Stimulated activated naive CD8-positive, alpha-beta T cell treated with anti-CD3 and anti-CD28 coated beads, Interleukin-15, Interleukin-2, amounts not matched to agents 100 U/mL and 50 U/mL, for 24 hours (primary cell): ENCODE measurements around the gene HOXC5.

ENCODE experiments used
- ATAC-seq: fragments of 150-1000 bp; cut with Tn5 transposase; one replicate; pipeline ENCODE4 v1.10.0; 2021
- DNase-seq: peaks from one replicate; pipeline ENCODE4 v3.0.0; 2021

HOXC5 gene

GRCh38 chr12:54047160-54047963 lies 14.5 kb downstream of the HOXC5 start:
- ATAC-seq, result no peak
- no peak for DNase-seq

GRCh38 chr12:54047964-54048303 lies 15.1 kb downstream of the HOXC5 start:
- ATAC-seq (no peak), DNase-seq (no peak)

DNA sequence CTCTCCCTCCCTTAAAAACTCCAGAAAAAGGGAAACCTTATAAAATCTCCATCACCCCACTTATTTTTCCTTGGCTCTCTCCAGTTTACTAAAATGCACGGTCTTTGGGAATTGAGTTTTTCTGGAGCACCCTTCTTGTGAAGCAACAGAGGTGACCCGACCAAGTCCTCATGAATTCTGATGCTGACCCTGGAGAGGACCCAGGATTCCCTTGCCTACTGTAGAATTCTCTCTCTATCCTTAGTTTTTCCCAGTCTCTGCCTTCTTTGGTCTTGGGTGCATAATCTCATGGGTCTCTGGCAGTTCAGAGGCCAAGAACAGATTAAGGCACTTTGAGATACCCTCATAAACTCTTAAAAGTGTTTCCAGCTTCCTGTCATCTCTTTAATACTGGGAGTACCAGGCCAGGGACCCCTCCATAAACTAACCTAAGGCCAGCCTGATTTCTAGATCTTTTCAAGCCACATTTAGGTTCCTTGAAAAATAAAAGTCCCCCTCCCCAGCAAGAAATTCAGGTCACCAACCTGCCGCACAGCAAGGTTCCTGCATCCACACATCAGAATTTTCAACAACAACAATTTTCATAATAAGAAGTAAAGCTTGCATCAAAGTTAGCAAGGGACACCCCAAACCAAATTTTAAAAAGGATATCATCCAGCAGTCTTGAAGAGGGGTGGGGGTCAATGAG lies 15.7 kb downstream of the HOXC5 start:
- no peak for ATAC-seq
- DNase-seq, result no peak

DNA sequence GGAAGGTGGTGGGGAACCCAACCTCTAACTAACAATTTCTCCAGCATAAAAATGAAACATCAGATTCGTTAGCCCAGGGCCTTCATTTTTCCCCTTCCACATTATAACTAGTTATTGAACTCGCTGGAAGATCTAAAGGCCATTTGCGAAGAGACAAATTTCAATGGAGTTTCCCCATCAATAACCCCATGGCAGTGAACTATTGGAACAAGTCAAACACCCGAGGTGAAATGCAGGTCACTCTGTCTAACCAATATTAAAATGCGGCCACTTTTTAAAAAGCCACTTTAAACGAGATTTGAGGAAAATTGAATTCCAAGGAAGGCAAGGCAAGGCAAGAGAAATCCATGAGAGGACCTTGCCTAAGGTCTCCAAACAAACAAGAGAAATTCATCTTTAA lies 16.3 kb downstream of the HOXC5 start:
- DNase-seq (no peak), ATAC-seq (no peak)

- no peak for ATAC-seq
- DNase-seq, result no peak
Observed at GRCh38 chr12:54050482-54050810, 17.6 kb downstream of the HOXC5 start.

GRCh38 chr12:54051026-54051842 lies 18.4 kb downstream of the HOXC5 start:
- ATAC-seq (no peak), DNase-seq (no peak)

GRCh38 chr12:54051874-54052437 lies 19.1 kb downstream of the HOXC5 start:
- no peak for ATAC-seq
- no peak for DNase-seq

DNA sequence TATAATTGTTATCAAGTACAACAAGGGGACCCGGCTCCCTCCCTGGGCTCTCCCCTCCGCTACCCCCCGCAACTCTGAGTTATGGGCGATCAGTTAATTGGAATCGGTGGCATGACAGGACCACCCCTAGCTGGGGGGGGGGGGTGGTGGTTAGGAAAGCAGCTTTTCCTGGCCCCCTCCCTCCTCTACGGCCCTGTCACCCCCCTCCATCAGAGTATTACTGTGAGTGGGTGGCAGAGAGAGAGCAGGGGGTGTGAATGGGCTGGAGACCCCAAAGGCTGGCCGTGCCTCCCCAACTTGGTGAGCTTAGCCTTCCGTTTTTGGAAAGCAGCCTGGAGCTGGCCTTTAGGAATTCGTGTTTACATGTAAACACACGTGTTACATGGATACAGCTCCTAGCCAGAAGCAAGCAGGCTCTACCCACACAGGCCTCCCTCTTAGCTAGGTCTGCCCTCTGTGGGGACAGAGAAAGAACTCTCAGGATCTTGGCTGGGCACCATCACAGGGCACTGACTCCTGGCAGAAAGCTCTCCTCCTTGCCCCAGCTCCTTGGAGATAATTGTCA lies 19.7 kb downstream of the HOXC5 start:
- DNase-seq (no peak), ATAC-seq (no peak)

DNA sequence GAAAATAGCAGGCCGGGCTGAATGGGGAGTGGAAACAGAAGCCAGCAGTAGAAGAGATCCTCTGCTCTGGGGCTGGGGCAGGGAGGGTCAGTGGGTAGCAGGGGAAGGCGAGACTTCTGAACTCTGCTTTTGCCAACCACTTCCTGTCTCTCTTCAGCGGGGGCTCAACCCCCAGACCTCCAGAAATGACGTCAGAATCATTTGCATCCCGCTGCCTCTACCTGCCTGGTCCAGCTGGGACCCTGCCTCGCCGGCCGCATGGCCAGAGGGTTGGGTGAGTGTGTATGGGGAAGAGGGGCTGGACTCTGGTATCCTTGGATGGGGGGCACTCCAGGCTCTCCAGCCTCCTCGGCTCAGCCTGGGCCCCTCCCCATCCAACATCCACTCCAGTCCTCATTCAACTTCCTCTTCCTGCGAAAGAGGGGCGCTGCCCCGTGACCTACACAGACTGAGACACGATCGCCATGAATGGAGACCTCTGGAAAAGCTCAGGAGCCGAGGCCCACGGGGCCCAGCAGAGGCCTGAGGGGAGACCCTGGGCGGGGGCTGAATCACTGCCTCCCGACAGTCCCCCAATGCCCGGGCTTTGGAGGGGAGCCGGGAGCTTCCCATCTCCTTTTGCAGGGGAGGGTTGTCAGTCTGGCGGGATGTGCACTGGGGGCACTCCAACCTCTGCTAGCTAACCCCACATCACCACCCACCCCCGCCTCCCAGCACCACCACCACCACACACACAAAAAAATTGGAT lies 20.3 kb downstream of the HOXC5 start:
- peak; percentile 40 for ATAC-seq
- DNase-seq, result peak; percentile 22

- DNase-seq, result no peak
- ATAC-seq, result peak; percentile 56
Observed at GRCh38 chr12:54053751-54054741, 21.2 kb downstream of the HOXC5 start, which contains the start of gene HOXC4. Gene HOXC4, plus strand, starts transcription at chr12:54053835. Its CDS starts 88 bp downstream, at chr12:54053923.

DNA sequence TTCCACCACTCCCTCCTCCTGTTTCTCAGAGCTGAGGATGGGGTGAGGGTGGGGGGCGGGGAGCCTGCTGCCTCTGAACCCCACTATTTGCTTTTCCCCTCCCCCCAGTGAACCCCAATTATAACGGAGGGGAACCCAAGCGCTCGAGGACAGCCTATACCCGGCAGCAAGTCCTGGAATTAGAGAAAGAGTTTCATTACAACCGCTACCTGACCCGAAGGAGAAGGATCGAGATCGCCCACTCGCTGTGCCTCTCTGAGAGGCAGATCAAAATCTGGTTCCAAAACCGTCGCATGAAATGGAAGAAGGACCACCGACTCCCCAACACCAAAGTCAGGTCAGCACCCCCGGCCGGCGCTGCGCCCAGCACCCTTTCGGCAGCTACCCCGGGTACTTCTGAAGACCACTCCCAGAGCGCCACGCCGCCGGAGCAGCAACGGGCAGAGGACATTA lies 21.9 kb downstream of the HOXC5 start:
- DNase-seq, result no peak
- ATAC-seq, result no peak

DNA sequence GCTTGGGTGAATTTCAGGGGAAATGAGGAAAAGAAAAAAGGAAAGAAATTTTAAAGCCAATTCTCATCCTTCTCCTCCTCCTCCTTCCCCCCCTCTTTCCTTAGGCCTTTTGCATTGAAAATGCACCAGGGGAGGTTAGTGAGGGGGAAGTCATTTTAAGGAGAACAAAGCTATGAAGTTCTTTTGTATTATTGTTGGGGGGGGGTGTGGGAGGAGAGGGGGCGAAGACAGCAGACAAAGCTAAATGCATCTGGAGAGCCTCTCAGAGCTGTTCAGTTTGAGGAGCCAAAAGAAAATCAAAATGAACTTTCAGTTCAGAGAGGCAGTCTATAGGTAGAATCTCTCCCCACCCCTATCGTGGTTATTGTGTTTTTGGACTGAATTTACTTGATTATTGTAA lies 22.7 kb downstream of the HOXC5 start:
- ATAC-seq (no peak), DNase-seq (no peak)

DNA sequence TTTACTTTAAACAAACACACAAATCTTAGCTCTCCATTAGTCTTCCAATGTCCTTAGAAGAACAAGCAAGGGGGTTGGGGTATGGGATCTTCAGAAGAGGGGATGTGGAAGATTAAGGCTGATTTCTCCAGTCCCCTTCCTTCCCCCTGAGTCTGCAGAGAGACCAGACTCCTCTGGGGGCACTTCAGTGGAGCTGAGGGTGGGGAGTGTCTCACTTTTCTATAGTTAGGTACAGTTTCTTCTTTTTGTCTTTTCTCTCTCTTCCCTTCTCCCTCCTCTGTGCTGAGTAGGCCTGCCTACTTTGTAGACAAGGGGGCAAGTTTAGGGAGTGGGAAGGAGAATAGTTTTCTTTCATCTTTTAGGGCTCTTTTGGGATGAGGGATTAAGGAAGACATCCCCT lies 23.3 kb downstream of the HOXC5 start:
- DNase-seq, result no peak
- no peak for ATAC-seq

GRCh38 chr12:54058128-54058768 lies 25.4 kb downstream of the HOXC5 start:
- DNase-seq (no peak), ATAC-seq (no peak)

DNA sequence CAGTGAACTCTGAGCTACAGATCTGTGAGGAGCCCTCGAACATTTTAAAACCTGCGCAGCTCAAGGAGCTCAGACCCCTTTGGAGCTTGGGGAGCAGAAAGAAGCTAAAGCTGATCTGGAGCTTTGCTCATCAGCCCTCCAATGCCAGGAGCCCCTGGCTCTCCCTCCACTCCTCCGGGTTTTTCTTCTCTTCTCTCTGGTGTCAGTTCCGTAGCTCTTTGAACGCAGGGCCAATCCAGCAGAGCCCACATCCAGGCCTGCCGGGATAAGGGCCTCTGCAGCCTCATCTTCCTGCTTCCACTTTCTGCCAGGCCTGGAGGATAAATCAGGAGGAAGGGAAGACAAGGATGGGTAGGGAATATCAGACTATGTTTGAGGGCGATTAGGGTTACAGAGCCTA lies 26.8 kb downstream of the HOXC5 start:
- ATAC-seq (no peak), DNase-seq (no peak)

DNA sequence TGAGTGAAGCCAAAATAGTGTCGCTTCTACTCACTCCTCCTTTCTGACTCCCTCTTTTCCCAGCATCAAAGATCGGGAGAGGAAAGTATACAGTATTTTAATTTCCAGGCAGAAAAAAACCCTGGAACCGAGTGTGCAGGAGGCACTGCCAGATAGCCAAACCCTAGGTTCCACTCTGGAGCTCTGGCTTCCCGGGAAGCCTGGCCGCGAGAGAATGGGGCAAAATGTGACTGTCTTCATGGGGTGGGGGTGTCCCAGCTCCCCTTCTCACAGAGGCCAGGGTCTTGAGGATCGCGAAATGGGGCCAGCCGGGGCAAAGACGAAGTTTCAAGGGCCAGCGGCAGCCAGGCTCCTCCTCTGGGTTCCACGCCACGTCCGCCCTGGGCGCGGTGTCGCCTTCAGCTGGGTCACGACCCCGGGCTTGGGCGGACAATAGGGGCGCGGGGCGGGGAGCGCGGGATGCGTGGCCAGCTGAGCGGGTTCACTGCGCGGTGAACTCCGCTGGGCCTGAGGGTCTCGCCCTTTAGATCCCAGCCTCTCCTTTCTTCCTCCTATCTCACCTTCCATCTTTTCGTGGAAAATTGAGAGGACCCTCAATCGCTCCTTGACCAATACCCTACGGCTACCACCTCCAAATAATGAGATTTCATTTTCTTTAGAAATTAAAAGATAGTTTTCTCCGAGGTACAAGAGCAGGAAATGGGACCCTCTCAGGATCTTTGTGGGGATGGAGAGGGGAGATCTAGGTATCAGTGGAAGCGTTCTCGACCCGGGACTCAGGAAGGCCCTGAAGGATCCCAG lies 27.5 kb downstream of the HOXC5 start:
- ATAC-seq, result no peak

DNA sequence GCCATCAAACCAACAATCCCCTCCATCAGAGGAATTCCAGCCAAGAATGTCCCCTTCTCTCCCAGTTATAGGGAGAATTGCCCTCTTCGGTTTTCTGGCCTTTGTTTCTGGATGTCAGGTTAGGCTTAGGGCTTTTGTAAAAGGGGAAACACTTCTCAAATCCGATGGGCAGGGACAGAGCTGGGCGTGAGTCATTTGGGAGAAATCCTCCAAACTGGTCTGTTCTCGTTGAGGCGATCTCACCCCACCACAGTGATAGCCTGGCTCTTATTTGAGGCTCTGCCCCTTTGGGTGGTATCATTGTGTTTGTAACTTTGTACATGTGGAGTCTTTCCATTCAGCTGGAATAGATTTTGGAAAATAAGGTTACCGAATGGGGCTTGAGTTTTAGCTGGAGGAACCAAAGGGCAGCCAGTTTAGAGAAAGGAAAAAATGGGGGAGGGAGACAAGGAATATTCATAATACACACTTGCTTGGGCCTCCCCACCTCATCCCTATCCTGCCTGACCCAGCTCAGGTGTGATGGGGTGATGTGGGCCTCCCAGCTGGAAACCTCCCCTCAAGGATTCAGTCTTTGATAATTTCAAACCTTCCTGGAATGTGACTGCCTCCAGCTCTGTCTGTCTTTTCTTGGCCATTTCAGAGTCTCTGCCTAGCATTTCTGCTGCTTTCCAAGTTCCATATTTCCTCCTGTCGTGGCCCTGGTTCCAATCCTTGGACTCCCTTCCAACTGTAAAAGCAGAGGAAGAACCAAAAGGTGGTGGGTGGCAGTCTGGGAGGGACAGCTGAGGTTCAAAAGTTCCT lies 28.3 kb downstream of the HOXC5 start:
- ATAC-seq (no peak), DNase-seq (no peak)

More for the DNA sequence above, 27.5 kb downstream of the HOXC5 start:
- no peak for DNase-seq

- DNase-seq (no peak), ATAC-seq (no peak)
Observed at GRCh38 chr12:54065677-54066076, 32.8 kb downstream of the HOXC5 start.
